OCI-LY1 (cell line): ENCODE data around the gene YWHAH.

Source experiments
- H2AFZ ChIP-seq: fragments of 200-600 bp; sonication (generic), shearing (Covaris generic); 2 replicates; pipeline ENCODE4 v1.6.0; 2014; ENCODE audit warnings: antibody characterized with exemption, mild to moderate bottlenecking, low read length
- H3F3A ChIP-seq: fragments of 200-600 bp; sonication (generic), shearing (Covaris generic); 2 replicates; pipeline ENCODE4 v1.6.0; 2014; ENCODE audit warnings: mild to moderate bottlenecking, antibody characterized with exemption, low read length, moderate library complexity; ENCODE audit not compliant: insufficient read depth
- H3K27ac ChIP-seq: fragments of 200-600 bp; sonication (generic); 2 replicates; pipeline ENCODE4 v1.5.1; 2014; ENCODE audit warnings: low read length, mixed run types, mild to moderate bottlenecking, low read depth; ENCODE audit not compliant: poor library complexity, severe bottlenecking
- H3K27me3 ChIP-seq: fragments of 200-600 bp; sonication (generic); 2 replicates; pipeline ENCODE4 v1.6.0; 2014; ENCODE audit warnings: antibody characterized with exemption, mild to moderate bottlenecking, low read length, moderate library complexity; ENCODE audit not compliant: insufficient read depth
- H3K36me3 ChIP-seq: fragments of 200-600 bp; sonication (generic); 2 replicates; pipeline ENCODE4 v1.6.1; 2014; ENCODE audit warnings: mild to moderate bottlenecking, antibody characterized with exemption, low read length, moderate library complexity, mixed read lengths; ENCODE audit not compliant: insufficient read depth
- H3K4me1 ChIP-seq: fragments of 200-600 bp; sonication (generic); 2 replicates; pipeline ENCODE4 v1.5.1; 2014; ENCODE audit warnings: mild to moderate bottlenecking, low read length, moderate library complexity; ENCODE audit not compliant: insufficient read depth, severe bottlenecking
- H3K4me2 ChIP-seq: fragments of 200-600 bp; sonication (generic), shearing (Covaris generic); 2 replicates; pipeline ENCODE4 v1.6.1; 2014; ENCODE audit warnings: low read length
- H3K4me3 ChIP-seq: fragments of 200-600 bp; sonication (generic); 2 replicates; pipeline ENCODE4 v1.5.1; 2014; ENCODE audit warnings: low read length, low read depth, mild to moderate bottlenecking, mixed read lengths; ENCODE audit not compliant: poor library complexity, severe bottlenecking
- H3K79me2 ChIP-seq: fragments of 200-600 bp; shearing (Covaris generic); 2 replicates; pipeline ENCODE4 v1.6.1; 2016; ENCODE audit warnings: mixed run types, low read length, mixed read lengths; ENCODE audit not compliant: insufficient read depth
- H3K9ac ChIP-seq: fragments of 200-600 bp; sonication (generic), shearing (Covaris generic); 2 replicates; pipeline ENCODE4 v1.6.1; 2014; ENCODE audit warnings: mild to moderate bottlenecking, low read length, mixed read lengths
- H3K9me2 ChIP-seq: fragments of 200-600 bp; sonication (generic), shearing (Covaris generic); 2 replicates; pipeline ENCODE4 v1.6.1; 2014; ENCODE audit warnings: low read depth, mild to moderate bottlenecking, low read length, mixed read lengths
- H3K9me3 ChIP-seq: fragments of 200-600 bp; shearing (Covaris generic); 2 replicates; pipeline ENCODE4 v1.6.1; 2014; ENCODE audit warnings: low read length, mixed read lengths
- H4K20me1 ChIP-seq: fragments of 200-600 bp; sonication (generic), shearing (Covaris generic); 2 replicates; pipeline ENCODE4 v1.6.0; 2016; ENCODE audit warnings: mild to moderate bottlenecking, low read length; ENCODE audit not compliant: insufficient read depth
- CTCF ChIP-seq: fragments of 200-600 bp; sonication (generic), shearing (Covaris generic); IDR thresholded peaks from 2 replicates; pipeline ENCODE4 v1.5.1; 2017; ENCODE audit warnings: mild to moderate bottlenecking, antibody characterized with exemption, low read length, moderate library complexity, mixed read lengths
- EZH2 ChIP-seq: fragments of 200-600 bp; sonication (generic), shearing (Covaris generic); IDR thresholded peaks from 2 replicates; pipeline ENCODE4 v1.8.0; 2017; ENCODE audit warnings: borderline replicate concordance, mixed run types, mild to moderate bottlenecking, antibody characterized with exemption, low read length, moderate library complexity, mixed read lengths

YWHAH gene

GRCh38 chr22:31943978-31944699, at the start of gene YWHAH:
TSS of gene YWHAH (plus strand) at chr22:31944535. CDS start at chr22:31944734, 199 bp downstream.
- TF ChIP-seq EZH2 = no peak
- no peak for TF ChIP-seq CTCF
- peak within 1 kb of the TSS; percentile 76 for H3K4me3 ChIP-seq
- H3K36me3 ChIP-seq = peaks cover 17% of the 10 kb centered on the region
- H2AFZ ChIP-seq = no peak within 1 kb of the TSS
- peaks cover 37% of the 10 kb centered on the region for H3K79me2 ChIP-seq
- no peaks in the 10 kb centered on the region for H4K20me1 ChIP-seq
- no peaks in the 10 kb centered on the region for H3K9me3 ChIP-seq
- peak within 1 kb of the TSS; percentile 78 for H3K4me2 ChIP-seq
- H3K9ac ChIP-seq = peak within 1 kb of the TSS; percentile 81
- no peaks in the 10 kb centered on the region for H3K27me3 ChIP-seq
- H3K9me2 ChIP-seq = no peaks in the 10 kb centered on the region
- peaks cover 28% of the 10 kb centered on the region for H3K4me1 ChIP-seq
- 0 out of 2 replicates have a peak, but pooled peaks cover 6% of the 10 kb centered on the region for H3F3A ChIP-seq
- H3K27ac ChIP-seq = peak within 1 kb of the TSS; percentile 74

GRCh38 chr22:31895411-31896123, 48.8 kb upstream of the YWHAH start:
- TF ChIP-seq CTCF (no peak), EZH2 (no peak)
- H3K79me2 ChIP-seq = no peaks in the 10 kb centered on the region
- no peaks in the 10 kb centered on the region for H3K27me3 ChIP-seq
- H3K9me2 ChIP-seq = no peaks in the 10 kb centered on the region
- H3F3A ChIP-seq = no peaks in the 10 kb centered on the region
- no peak overlapping the region for H3K9ac ChIP-seq
- H3K36me3 ChIP-seq = peaks cover 50% of the 10 kb centered on the region; the same call in 1 of the 2 replicates
- no peak overlapping the region for H3K4me2 ChIP-seq
- H3K9me3 ChIP-seq = no peaks in the 10 kb centered on the region
- no peak overlapping the region for H2AFZ ChIP-seq
- H3K4me1 ChIP-seq = no peaks in the 10 kb centered on the region
- H4K20me1 ChIP-seq = no peaks in the 10 kb centered on the region
- H3K27ac ChIP-seq = no peak overlapping the region
- H3K4me3 ChIP-seq = no peak overlapping the region

GRCh38 chr22:31896472-31896871, 47.9 kb upstream of the YWHAH start:
- Histone ChIP-seq H3K9ac (no peak overlapping the region), H3K79me2 (no peaks in the 10 kb centered on the region), H3K4me3 (no peak overlapping the region), H3F3A (no peaks in the 10 kb centered on the region), H3K36me3 (peaks cover 54% of the 10 kb centered on the region), H3K4me1 (no peaks in the 10 kb centered on the region), H3K27ac (no peak overlapping the region), H3K27me3 (no peaks in the 10 kb centered on the region), H3K9me2 (no peaks in the 10 kb centered on the region), H4K20me1 (no peaks in the 10 kb centered on the region), H3K4me2 (no peak overlapping the region), H3K9me3 (no peaks in the 10 kb centered on the region), H2AFZ (no peak overlapping the region)
- TF ChIP-seq CTCF (no peak), EZH2 (no peak)
